ENCODE results near the gene HBD.

- TF ChIP-seq FOXK2 (IDR thresholded peaks at IDR 0.05): no peak
- TF ChIP-seq ELF4 (IDR thresholded peaks at IDR 0.05): no peak
- no peak for TF ChIP-seq TARDBP (IDR thresholded peaks at IDR 0.05)
- TF ChIP-seq PKNOX1 (IDR thresholded peaks at IDR 0.05): no peak
- no peak for TF ChIP-seq LEF1 (IDR thresholded peaks at IDR 0.05; ENCODE audit: borderline replicate concordance)
- no peak for TF ChIP-seq SP1 (IDR thresholded peaks at IDR 0.05)
- TF ChIP-seq SUZ12 (IDR thresholded peaks at IDR 0.05): no peak
- TF ChIP-seq BHLHE40 (IDR thresholded peaks at IDR 0.05; ENCODE audit: borderline replicate concordance): no peak
- no peak for TF ChIP-seq ARNT (IDR thresholded peaks at IDR 0.05)
- no peak for TF ChIP-seq FOXA1 (IDR thresholded peaks at IDR 0.05)
Observed at GRCh38 chr11:5252192-5252918, 18.1 kb upstream of the HBD start.
